Hair follicle dermal papilla cell (primary cell): Measurements from ENCODE around the gene ROPN1. TPM values are rescaled to one million over a fixed set of nuclear protein-coding genes. Genes with fewer than 3 reads are reported as not detected.

Experiments
- total RNA-seq: library from RNA; depleted of rRNA; stranded (reverse); fragments of >200 nt; gene quantifications from 2 replicates; pipeline ENCODE4 v1.2.3, GENCODE V29; 2012

Gene ROPN1
- not detected in 2 replicates for total RNA-seq

DNA sequence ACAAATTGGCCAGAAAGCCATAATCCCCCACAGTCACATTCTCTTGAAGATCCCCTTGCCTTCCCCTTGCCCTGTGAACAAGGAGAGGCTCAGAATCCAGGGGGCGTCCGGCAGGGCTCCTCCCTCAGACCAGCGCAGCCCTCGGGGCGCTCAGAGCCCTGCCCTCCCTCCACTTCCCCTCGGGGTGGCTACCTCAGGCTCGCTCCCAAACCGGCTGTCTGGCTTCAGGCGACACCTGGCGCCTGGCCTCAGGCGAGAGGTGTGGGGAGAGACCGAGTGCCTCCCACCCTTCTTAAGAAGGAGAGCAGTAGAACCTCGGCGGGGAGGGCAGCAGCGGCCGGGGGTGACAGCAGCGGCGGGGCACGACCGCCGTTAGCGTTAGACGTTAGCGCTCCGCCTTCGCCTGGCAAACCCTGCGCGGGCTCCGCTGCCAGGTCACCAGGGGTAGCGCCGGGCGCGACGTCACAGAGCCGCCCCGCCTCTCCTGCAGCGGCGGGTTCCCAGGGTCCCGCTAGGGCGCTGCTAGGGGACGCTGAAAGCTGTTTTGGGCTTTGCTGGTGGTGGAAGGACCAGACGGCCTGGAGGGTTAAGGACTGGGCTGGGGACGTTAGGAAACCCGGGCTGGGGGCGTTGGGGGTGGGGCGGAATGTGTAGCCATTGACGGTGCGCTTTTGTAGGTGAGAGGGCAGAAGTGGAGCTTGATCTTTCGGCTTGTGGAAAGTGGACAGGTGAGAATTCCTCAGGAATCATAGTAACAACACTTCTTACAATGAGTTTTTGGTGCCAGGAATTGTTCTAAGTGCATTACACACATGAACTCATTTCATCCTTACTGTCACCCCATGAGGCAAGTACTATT lies at the start of gene ROPN1:
ROPN1 (minus strand) TSS at position 395 of the 859 bp plus-strand sequence. CDS start 11,643 bp downstream, outside the sequence.

DNA sequence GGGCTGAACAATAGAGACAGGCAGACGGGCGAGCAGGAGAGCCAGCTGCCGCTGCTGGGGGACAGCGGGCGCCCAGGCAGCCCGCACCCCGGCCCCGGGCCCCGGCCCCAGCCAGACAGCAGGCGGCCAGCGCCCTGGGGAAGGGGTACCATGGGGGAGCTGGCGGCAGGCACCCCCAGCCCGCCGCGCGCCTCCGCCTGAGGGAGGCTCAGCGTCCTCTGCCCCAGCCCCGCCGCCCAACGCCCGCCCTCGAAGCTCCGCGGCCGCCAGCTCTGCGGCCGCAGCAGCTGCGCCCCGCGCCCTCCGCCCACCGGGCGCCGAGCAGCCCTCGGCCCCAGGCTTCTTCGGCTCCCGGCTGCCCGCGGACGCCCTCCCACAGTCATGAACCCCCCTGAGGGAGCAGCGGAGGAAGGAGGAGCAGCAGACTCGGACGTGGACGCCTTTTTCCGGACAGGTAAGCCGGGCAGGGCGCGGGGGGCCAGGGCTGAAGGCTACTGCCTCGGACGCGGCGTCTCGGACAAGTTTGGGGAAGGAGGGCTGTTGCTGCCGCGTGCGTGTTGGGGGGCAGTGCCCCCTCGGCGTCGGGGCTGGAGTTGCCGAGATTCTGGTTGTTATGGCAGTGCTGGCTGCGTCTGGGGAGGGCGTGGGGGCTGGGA lies 41.6 kb upstream of the ROPN1 start, which contains the start of gene KALRN:
KALRN (plus strand) TSS at position 10 of the 656 bp plus-strand sequence.

DNA sequence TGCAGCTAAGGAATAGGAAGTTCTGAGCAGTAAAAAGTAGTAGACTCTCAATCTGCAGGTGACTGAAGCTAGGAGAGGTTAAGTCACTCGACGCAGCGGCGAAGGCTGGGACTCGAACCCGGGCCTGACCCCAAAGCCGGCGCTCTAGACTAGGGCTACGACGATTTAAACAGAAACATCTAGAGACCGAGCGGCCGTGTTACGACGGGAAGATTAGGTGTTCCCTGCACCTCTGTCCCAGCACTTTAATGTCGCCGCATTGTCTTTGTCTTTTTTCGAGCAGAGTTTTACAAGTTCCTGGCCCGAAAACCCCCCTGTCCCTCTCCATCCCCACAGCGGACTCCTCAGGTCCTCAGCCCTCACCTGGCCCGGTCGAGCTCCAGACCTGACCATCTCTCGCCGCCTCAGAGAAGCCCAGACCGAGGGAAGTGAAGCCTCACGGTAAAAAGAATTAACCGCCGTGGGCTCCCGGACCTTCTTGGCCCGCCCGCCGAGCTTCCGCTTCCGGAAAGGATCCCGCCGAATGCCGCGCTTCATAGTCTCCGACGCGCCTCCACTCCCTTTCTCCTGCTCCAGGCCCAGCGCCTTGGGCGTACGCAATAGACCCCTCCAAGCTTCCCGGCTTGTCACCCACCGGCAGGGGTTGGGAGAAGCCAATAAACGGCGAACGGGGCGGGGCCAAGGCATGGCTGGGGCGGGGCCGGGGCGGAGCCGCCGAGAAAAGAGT lies 31.0 kb downstream of the ROPN1 start, which contains the start of gene CCDC14:
CCDC14 (minus strand) TSS at position 449 of the 727 bp plus-strand sequence; CDS start at position 393, 56 bp downstream.

Other genes starting within 250 kb of the ROPN1 start
- 211 and 318 TPM in 2 replicates for gene MYLK, start 107.8 kb downstream of the ROPN1 start, total RNA-seq
- 41.9 and 57.0 TPM in 2 replicates for gene CCDC14, start 30.9 kb downstream of the ROPN1 start, total RNA-seq
- 1.8 and 1.9 TPM in 2 replicates for gene KALRN, start 41.2 kb upstream of the ROPN1 start, total RNA-seq